Stimulated activated CD4-positive, alpha-beta T cell treated with anti-CD3 and anti-CD28 coated beads, Interleukin-15, amount 100 ng/mL, for 1 hour (primary cell): ENCODE results near the gene CAPN6.

Experiments used
- DNase-seq, 2 donors: peaks; one replicate each; pipeline ENCODE4 v3.0.0-alpha.2; 2020; ENCODE audit warnings: low read depth in 1 of 2, low spot score in 1 of 2

The CAPN6 gene, protein sequence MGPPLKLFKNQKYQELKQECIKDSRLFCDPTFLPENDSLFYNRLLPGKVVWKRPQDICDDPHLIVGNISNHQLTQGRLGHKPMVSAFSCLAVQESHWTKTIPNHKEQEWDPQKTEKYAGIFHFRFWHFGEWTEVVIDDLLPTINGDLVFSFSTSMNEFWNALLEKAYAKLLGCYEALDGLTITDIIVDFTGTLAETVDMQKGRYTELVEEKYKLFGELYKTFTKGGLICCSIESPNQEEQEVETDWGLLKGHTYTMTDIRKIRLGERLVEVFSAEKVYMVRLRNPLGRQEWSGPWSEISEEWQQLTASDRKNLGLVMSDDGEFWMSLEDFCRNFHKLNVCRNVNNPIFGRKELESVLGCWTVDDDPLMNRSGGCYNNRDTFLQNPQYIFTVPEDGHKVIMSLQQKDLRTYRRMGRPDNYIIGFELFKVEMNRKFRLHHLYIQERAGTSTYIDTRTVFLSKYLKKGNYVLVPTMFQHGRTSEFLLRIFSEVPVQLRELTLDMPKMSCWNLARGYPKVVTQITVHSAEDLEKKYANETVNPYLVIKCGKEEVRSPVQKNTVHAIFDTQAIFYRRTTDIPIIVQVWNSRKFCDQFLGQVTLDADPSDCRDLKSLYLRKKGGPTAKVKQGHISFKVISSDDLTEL

DNA sequence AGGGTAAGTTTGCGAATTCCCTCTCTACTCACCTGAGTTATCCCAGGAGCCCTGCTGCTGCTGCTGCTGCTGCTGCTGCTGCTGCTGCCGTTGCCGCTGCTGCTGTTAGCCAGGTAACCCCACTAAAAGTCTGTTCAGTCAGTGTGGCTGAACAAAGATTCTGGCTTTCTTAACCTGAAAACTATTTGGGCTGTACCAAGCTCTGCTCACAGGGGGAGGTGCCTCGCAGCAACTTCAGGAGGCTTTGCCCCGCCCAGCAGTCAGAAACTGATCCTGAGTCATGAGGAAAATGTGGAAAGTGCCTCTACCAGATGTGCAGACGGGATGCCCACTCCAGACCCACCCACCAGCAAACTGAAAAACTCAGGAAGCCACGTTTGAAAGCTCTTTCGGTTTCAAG, at the start of gene CAPN6:
Gene CAPN6, minus strand, starts transcription at position 145 of the 400 bp plus-strand sequence. CDS start 6,547 bp downstream, outside the sequence.
- no peak for DNase-seq

DNA sequence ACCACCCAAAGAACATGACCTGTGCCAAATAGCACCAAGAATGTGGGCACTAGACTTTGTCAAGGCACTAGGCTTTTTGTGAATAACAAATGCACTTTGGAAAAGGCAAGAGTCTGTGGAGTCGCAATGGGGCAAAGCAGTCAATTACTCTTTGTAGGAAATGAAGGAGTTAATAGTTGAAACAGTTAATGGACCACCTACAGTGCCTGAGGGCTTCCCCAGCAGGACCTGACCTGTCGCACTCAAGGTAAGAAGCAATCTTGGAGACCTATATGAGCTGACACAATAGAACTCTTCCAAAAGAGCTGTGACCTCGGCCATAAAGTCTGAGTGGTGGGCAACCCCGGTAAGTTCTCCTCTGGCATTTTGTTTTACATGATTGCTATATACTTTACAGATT, 49.2 kb upstream of the CAPN6 start:
- DNase-seq = no peak

DNA sequence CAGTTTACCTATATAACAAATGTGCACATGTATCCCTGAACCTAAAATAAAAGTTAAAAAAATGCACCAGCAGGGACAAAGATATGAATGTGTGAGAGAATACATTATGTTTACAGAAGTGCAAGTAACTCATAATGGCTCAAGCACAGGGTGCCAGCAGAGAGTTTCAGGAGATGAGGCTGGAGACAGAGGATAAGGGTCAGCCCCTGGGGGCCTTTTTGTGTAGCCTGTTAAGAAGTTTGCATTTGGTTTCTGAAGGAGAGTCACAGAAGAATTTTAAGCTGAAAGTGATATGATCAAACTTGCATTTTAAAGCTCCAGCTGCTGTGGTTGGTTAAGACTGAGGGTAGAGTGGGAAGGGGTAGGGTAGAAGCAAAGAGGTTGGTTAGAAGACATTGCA, 48.6 kb upstream of the CAPN6 start:
- DNase-seq = no peak

DNA sequence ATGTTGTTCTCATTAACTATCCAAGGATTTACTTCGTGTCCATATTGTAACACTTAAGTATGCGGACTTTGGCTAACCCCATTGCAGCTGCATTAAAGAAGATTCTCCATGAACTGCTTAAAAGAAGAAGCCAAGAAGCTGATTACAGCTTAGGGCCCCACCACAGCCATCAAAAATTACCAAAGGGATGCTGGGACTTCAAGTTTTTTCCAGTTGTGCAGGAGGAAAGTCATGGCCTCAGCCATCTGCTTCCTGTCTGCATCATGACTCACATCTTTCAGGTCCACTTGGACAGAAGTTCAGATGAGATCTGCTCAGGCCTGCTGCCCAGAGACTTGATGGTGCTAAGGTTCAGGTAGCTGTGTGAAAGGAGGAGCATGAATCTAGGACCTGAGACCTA, 38.8 kb upstream of the CAPN6 start:
- no peak for DNase-seq

DNA sequence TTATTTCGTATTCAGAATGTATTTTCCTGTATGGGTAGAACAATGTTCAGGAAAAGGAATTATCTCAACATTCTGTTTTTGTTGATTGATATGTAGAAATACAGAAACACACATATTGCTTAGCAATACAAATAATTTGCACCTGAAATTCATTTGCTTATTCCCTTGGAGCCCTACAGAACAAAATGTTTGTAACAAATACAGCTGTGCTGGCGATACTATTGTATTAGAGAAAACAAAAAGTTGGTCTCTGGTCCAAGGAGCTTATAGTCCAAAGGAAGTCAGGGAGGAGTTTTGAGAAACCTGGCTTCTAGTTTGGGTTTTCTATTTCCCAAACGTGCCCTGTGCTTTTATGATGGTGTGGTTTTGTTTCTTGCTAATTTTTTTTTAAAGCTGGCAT, 37.8 kb upstream of the CAPN6 start:
- DNase-seq = no peak

DNA sequence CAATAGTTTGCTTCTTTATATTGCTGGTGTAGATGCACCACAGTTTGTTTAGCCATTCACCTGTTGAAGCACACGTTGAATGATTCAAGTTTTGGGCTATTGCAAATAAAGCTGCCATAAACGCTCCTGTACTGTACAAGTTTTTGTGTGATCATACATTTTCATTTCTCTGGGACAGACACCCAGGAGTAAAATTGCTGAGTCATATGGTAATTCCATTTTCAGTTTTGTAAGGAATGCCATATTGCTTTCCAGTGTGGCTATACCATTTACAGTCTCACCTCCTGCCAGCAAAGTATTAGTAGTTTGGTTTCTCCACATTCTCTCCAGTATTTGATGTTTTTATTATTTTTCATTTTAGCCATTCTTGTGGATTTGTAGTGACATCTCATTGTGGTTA, 32.0 kb upstream of the CAPN6 start:
- no peak for DNase-seq

DNA sequence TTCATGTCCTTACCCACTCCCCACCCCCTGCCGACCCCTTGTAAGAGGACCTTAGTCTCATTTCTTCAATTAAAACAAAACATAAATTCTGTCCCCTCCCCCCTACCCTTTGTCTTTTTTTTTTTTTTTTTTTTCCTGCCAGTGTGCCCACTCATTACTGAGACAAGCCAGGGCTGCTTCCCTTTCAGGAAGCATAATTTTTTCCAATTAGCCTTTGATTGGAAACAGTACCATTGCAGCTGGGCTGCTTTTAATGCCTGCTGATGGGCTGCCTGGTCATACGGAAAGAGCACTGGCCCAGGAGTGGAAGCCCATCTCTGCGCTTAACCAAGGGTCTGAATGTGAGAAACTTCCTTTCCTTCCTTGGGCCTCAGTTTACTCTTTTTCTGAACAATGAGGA, 18.6 kb upstream of the CAPN6 start:
- DNase-seq = no peak

DNA sequence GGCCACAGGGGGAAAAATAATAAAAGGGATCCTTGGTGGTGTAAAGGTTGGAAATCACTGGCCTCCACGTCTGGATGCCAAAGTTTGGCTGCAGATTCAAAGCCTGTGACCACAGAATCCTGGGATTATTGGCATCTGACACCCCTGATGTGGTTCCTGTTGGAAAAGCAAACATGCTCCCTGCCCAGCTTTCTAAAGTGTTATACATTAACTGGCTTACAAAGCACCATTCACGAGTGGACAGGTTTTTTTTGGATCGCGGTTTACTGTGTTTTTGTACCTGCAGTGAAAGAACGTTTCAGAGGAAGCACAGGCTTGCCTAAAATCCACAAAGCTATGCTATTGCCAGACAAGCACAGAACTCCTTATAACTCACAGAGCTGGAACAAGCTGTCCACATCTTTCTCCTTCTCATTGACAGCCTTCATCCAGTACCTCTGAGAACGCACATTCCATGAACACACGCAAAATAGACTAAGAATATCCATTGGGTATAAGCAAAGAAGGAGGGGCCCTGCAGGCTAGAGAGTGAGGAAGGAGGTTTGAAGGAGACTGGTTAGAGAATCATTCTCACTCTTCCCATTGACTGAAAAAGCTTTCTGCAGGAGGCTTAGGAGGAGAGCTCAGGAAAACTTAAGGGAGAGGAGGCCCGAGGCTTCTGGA, 14.5 kb upstream of the CAPN6 start:
- DNase-seq = no peak

DNA sequence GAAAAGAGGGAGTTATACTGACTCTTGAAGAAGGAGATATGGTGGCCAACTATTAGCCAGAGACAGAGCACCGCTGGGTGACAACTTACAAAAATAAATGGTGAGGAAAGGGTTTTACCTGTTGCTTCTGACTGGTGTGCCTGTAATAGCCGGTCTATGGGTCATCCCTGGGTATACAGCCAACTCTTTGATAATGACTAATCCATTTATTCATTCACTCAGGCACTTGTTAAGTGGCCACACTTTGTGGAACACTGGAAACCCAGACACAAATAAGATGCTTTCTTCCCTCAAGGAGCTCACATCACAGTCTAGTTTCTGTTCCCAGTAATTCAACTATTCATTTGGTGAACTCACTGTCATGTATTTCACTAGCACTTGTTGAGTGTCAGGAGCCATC, 13.2 kb upstream of the CAPN6 start:
- no peak for DNase-seq

DNA sequence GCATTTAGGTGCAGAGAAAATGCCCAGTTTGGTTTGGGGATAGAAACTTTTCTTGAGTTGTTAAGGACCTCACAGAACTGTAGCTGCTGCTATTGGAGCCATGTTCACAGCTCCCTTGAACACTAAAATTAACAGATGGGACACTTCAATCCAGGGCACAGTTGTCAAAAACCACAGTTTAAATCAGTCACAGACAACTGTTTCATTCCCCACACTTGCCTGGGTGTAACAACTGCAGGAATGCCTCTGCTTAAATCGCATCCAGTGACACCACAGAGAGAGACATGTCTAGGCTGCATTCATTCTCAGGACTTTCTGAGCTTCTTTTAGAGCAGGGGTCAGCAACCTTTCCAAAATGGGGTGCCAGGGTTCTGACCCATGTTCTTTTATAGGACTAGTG, 12.7 kb upstream of the CAPN6 start:
- DNase-seq = no peak

DNA sequence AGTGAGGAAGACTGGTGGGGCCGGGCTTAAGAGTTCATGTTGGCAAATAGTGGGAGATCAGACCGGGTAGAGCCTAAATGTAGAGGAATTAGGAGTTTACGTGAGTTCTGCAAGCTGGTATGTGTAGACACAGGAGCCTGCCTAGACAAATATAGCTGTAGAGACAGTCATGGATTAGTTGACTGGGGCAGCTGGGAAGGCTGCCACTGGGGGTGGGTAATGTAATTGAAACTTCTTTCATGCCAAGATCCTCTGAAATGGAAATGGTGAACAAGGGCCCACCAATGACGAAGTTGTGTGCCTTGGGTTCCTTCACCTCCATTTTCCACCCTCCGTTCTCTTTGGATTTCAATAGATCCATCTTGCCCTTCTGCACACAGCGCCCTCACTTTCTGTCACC, 11.9 kb upstream of the CAPN6 start:
- DNase-seq = no peak

DNA sequence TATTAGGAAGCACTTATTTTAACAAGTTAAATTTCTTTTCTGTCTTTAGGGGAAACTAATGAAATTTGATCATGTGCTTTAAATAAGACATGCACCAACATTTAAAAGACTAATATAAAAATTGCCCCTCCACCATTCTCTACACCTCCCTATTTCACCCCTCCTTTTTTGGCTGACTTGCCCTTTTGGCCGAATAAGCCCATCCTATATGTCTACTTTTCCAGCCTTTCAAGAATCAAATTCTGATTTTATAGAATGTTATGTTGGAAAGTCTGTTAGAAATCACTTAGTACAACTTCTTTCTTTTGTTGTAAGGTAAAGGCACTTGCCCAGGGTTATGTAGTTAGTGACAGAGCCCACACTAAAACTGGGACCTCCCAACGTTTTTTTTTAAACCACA, 1.8 kb downstream of the CAPN6 start:
- no peak for DNase-seq

DNA sequence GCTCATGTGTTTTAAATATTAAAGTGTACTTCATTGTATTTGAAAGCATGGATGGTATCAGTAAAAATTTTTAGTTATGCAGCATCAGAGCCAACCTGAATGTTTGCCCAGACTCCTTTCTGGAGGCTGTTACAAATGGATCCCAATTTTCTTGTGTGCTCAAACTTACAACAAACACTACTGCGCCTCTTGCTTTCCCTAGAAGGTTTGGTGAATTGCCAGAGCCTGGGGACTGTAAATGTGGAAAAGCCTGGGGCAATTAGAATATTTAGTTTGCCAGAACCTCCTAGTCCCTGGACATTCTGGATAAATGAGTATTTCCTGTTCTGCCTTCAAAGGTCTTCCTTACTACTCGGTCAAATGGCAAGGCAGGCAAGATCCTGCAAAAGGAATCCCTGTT, 4.8 kb downstream of the CAPN6 start:
- no peak for DNase-seq

DNA sequence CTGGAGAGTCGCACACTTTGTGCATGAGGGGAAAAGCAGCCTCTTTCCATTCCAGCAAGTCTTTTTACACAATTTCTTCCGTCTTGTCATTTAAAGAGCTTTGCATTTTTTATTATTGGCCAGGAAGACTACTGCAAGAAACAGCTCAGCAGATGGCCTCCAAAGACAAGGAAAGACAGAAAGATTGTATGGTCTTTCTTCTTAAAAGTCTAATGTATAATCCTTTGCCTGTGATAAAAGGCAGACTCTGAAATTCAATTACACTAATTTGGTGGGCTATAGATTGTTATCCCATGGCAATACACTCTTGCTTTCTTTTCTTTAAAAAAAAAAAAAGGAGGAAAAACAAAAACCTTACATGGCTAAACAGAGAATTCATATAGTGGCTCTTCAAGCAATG, 5.9 kb downstream of the CAPN6 start:
- DNase-seq = no peak

DNA sequence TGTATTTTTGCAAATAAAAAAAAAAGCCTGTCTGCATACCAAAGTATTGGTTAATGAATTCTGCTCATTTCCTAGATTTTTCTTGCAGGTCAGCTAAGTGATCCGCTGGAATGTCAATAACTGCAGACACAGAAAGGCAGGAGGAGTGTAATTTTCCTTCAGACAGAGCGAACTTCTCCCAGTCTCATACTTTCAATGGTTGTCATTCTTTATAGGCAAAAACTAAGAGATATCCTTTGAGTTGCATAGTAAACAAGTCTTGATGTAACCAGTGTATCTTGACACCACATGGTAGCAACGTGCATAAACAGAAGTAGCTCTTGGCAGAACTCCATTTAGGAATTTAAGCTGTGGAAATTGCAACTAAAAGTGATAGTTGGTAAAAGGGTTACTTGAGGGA, 8.2 kb downstream of the CAPN6 start:
- DNase-seq = no peak

DNA sequence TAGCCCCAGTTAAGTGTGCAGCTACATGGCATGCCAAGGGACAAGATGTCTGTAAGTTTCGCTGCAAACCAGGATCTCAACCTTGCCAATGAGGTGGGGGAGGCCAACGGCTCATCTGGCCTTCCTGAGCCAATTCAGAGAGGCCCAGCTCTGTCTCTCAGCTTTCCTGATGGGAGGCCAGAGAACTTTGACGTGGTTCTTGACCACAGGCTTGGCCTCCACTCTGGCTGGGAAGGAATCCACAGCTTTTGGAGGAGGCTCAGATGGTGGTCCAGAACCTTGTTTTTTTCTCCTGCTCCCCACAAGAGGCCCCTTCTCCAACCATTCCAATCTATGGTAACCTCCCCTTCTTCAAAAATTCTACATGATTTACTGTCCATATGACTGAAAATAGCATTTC, 9.8 kb downstream of the CAPN6 start:
- no peak for DNase-seq

DNA sequence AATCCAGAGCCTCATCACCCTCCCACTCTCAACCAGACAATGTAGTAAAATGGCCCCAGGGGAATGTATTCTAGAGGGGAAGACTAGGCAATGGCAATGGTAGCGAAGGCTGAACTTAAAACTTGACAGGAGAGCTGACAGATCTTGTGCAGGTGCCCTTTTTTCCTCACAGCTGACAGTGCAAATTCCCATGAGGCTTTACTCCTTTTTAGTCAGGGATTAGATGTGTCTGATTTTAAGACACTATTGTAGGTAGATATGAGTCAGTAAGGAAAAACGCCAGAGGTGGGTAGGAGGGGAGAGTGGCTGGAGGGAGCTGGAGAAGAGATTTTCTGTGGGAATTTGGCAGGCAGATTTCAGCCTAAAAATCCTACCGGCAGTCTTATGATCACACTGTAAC, 10.7 kb downstream of the CAPN6 start:
- DNase-seq = no peak

DNA sequence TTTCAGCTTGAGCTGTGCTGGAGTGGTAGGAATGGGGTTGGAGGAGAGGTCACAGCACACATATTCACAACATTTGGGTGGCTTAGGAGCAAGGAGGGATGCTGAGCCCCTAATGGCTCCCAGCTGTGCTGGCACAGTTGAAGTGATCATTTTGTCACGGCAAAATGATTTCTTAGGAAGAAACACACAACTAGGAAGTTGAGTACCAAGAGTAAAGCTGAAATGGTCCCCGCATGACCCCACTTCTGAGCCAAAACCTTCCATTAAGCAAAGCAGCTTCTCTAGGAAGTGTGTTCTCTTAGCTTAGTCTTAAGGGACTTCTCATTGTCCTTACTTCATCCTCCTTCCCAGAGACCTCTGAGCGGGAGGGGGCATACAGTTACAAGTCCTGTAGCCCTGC, 12.6 kb downstream of the CAPN6 start:
- no peak for DNase-seq

DNA sequence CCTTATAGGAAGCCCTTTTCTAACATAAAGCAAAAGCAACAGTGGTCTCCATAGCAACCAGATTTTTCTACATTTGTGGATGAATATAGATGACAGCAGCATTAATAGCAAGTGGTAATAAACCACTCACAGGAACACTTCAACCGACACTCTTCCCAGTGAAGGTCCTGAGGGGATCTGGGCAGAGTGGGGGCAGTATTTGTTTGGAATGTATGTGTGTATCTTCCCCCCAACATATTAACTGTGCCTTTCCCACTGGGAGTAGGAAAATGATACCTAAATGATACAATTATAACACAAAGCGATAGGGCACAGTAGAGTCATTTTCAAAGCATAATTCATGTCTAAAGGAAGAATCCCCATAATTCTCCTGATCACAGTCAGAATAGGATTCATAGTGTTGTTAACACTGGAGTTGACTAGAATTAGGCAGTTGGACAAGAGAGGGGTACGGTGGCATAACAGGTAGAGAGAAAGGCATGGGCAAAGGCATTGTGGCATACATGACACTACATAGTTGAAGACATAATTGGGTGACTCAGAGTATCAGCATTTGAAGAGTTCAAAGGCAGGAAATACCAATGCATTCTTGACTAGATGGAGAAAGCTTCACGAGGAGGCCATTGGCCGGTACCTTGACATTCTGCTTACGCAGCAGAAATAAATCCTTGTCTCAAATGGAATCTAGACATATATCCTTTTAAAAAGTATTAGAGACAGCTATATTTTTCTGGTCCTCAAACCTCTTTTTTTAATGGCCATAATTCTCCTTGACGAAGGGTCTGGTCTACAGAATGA, 15.2 kb downstream of the CAPN6 start:
- DNase-seq = no peak

DNA sequence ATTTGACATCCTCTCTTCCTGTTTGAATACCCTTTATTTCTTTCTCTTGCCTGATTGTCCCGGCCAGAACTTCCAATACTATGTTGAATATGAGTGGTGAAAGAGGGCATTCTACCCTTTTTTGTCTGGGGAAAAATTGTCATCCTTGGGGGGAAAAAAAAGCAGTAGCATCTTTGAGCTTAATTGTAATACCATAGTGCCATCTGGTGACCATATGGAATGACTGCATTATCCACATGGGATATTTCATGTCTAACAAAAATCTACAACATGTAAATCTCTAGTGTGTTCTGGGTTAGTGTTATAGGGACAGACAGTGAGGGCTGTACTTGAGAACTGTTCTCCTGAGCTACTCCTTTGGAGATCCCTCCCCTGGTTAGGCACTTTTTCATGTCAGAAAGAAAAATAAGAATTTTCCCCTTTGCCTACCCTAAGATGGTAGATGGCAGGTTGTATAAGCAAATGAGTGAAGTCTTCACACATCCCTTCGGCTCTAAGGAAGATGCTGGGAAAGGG, 26.0 kb downstream of the CAPN6 start:
- DNase-seq = no peak

DNA sequence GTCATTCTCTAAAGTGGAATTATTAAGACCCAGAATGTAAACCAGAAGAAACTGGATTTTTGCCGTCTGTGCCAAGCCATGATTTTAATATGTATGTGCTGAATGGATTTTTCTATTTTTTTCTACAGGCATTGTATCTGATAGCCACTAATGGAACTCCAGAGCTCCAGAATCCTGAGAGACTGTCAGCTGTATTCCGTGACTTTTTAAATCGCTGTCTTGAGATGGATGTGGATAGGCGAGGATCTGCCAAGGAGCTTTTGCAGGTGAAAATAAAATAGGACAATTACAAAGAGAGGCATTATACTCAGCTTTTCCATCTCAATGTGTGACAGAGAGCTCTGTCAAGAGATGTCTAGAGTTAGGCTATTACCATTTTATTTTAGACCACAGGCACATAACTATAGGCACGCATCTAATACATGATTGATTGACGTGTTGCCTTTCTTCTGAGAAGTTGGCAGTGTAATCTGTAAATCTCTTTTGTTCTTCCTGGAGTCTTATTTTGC, 53.9 kb downstream of the CAPN6 start:
- no peak for DNase-seq
